Osteocyte (in vitro differentiated cells): ENCODE measurements around the gene IBTK. TPM values are rescaled to one million over a fixed set of nuclear protein-coding genes. Genes with fewer than 3 reads are reported as not detected.
"Not testable (repeated sequence)": the region's sequence is repeated elsewhere in the genome, so short reads cannot be mapped to it uniquely, and the experiment has no call there.

Experiments
- DNase-seq: peaks from one replicate; pipeline ENCODE4 v3.0.0; 2021; ENCODE audit warnings: mixed read lengths; ENCODE audit not compliant: unreplicated experiment; ENCODE audit errors: extremely low spot score
- H3K27ac Mint-ChIP-seq: one replicate; pipeline ENCODE4 v1.8.0; 2021; ENCODE audit warnings: mild to moderate bottlenecking, mixed read lengths; ENCODE audit not compliant: unreplicated experiment
- H3K27me3 Mint-ChIP-seq: one replicate; pipeline ENCODE4 v1.8.0; 2021; ENCODE audit warnings: mixed read lengths; ENCODE audit not compliant: unreplicated experiment
- H3K36me3 Mint-ChIP-seq: one replicate; pipeline ENCODE4 v1.8.0; 2021; ENCODE audit warnings: mixed read lengths; ENCODE audit not compliant: unreplicated experiment
- H3K4me1 Mint-ChIP-seq: one replicate; pipeline ENCODE4 v1.8.0; 2021; ENCODE audit warnings: mixed read lengths; ENCODE audit not compliant: unreplicated experiment
- H3K4me3 Mint-ChIP-seq: one replicate; pipeline ENCODE4 v1.8.0; 2021; ENCODE audit warnings: mild to moderate bottlenecking, moderate library complexity, mixed read lengths; ENCODE audit not compliant: unreplicated experiment
- H3K9me3 Mint-ChIP-seq: one replicate; pipeline ENCODE4 v1.8.0; 2021; ENCODE audit warnings: mixed read lengths; ENCODE audit not compliant: unreplicated experiment
- CTCF ChIP-seq: fragments of 200-600 bp; sonication (generic); IDR thresholded peaks from 2 replicates; pipeline ENCODE4 v1.5.0; 2021; ENCODE audit warnings: antibody characterized with exemption, mild to moderate bottlenecking, moderate library complexity
- total RNA-seq: library from RNA; stranded (reverse); gene quantifications from 2 replicates; pipeline ENCODE4 v1.2.1, GENCODE V29; 2021

The IBTK gene
- total RNA-seq, 1 donor from 2014 or later, result 28.0 TPM

DNA sequence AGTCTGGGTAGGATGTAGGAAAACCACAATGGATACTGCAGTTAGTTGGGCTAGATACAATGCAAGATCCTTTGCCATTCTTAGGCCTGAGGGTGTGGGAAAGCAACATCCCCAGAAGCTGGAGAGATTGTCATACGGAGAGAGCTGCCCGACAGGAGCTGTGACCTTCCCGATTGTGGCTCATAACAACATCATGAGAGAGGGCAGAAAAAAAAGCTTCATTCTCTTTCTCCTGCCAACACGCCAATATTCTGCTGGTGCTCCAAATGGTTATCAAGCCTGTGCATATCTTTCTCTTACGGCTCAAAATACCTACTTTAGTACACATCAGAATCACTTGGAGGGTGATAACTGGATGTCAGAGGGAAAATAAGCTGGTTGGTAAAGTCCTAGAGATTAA lies 81.1 kb downstream of the IBTK start:
- no peak for DNase-seq
- H3K4me3 Mint-ChIP-seq, result no peak overlapping the region
- no peaks in the 10 kb centered on the region for H3K4me1 Mint-ChIP-seq

GRCh38 chr6:82160255-82160990 lies 87.1 kb downstream of the IBTK start:
- H3K4me1 Mint-ChIP-seq, result no peaks in the 10 kb centered on the region
- no peak overlapping the region for H3K27ac Mint-ChIP-seq
- H3K4me3 Mint-ChIP-seq, result no peak overlapping the region
- no peaks in the 10 kb centered on the region for H3K9me3 Mint-ChIP-seq
- no peak for TF ChIP-seq CTCF
- H3K27me3 Mint-ChIP-seq, result no peaks in the 10 kb centered on the region
- DNase-seq, result no peak
- H3K36me3 Mint-ChIP-seq, result peaks cover 8% of the 10 kb centered on the region

More for the DNA sequence above, 81.1 kb downstream of the IBTK start:
- H3K27ac Mint-ChIP-seq, result no peak overlapping the region
- peaks cover 42% of the 10 kb centered on the region for H3K36me3 Mint-ChIP-seq
- H3K9me3 Mint-ChIP-seq, result peaks cover 10% of the 10 kb centered on the region
- TF ChIP-seq CTCF, result no peak
- H3K27me3 Mint-ChIP-seq, result no peaks in the 10 kb centered on the region

DNA sequence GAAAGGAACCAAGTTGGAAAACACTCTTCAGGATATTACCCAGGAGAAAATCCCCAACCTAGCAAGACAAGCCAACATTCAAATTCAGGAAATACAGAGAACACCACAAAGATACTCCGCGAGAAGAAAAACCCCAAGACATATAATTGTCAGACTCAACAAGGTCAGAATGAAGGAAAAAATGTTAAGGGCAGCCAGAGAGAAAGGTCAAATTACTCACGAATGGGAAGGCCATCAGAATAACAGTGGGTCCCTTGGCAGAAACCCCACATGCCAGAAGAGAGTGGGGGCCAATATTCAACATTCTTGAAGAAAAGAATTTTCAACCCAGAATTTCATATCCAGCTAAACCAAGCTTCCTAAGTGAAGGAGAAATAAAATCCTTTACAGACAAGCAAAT lies 94.8 kb downstream of the IBTK start:
- not testable (repeated sequence) for H3K4me1 Mint-ChIP-seq, H3K27me3 Mint-ChIP-seq, DNase-seq, H3K4me3 Mint-ChIP-seq, H3K27ac Mint-ChIP-seq
- Mint-ChIP-seq H3K36me3 (peaks cover 26% of the 10 kb centered on the region), H3K9me3 (peaks cover 17% of the 10 kb centered on the region)

DNA sequence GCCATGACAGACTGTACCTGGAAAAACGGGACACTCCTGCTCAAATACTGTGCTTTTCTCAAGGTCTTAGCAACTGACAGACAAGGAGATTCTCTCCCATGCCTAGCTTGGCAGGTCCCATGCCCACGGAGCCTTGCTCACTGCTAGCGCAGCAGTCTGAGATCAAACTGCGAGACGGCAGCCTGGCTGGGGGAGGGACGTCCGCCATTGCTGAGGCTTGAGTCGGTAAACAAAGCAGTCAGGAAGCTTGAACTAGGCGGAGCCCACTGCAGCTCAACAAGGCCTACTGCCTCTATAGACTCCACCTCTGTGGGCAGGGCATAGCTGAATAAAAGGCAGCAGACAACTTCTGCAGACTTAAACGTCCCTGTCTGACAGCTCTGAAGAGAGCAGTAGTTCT lies 96.4 kb downstream of the IBTK start:
- H3K36me3 Mint-ChIP-seq, result peaks cover 26% of the 10 kb centered on the region
- not testable (repeated sequence) for H3K4me3 Mint-ChIP-seq, H3K27me3 Mint-ChIP-seq

DNA sequence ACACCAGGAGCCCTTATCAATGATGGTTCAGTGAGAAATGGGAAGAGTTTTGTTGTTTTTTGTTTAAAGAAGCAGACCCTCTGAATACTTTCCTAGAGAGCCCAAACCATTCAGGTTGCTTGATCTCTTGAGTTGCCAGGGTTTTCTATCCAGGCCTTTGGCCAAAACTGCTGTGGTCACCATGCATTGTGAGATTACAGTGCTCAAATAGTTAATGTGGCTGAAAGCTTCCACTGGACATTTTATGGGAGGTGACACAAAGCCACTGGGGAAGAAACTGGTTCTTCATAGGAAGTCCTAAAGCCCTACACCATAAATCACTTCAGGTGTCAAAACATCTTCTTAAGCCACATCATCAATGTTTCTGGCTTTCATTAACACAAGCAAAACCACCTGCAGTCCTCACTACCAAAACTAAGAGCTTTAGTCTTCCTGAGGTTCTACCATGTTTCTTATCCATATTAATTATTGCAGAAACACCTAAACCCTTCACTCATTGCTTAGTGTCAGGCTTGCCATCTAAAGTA lies 101.6 kb downstream of the IBTK start:
- H3K27me3 Mint-ChIP-seq, result no peaks in the 10 kb centered on the region
- no peaks in the 10 kb centered on the region for H3K36me3 Mint-ChIP-seq
- H3K4me3 Mint-ChIP-seq, result no peak overlapping the region
- H3K27ac Mint-ChIP-seq, result peak overlapping the region; percentile 92
- H3K9me3 Mint-ChIP-seq, result no peaks in the 10 kb centered on the region
- H3K4me1 Mint-ChIP-seq, result peaks cover 25% of the 10 kb centered on the region
- no peak for TF ChIP-seq CTCF
- no peak for DNase-seq

More for the DNA sequence above, 96.4 kb downstream of the IBTK start:
- H3K4me1 Mint-ChIP-seq, DNase-seq, H3K27ac Mint-ChIP-seq: not testable (repeated sequence)
- H3K9me3 Mint-ChIP-seq, result peaks cover 17% of the 10 kb centered on the region

DNA sequence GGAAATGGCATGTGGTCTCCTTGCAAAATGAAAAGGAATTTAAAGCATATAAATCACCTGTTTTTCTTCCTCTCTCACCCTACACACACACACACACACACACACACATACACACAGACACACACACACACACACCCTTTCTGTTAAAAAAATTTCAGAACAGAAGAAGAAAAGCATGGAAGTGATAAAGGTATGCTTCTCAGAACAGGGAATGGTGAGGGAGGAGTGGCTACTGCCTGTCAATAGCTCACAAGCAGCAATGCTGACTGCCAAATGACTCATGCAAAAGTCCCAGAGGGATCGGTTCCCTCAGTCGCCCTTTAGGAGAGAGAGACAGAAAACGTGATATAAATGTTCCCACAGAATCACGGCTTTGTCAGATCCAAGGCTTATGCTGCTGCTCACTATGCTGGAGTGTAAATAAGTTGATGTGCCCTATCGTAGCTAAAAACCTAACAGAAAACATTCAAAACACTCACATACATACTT lies 102.6 kb downstream of the IBTK start:
- Mint-ChIP-seq H3K36me3 (no peaks in the 10 kb centered on the region), H3K9me3 (no peaks in the 10 kb centered on the region), H3K4me3 (peak overlapping the region; percentile 47), H3K27ac (peak overlapping the region; percentile 92), H3K27me3 (no peaks in the 10 kb centered on the region), H3K4me1 (peaks cover 25% of the 10 kb centered on the region)
- no peak for TF ChIP-seq CTCF
- DNase-seq, result no peak
